Fibroblast of lung (primary cell): ENCODE results near the gene ZNF273.

Source experiments
- CTCF ChIP-seq, 2 donors: IDR thresholded peaks in 1 of 2; conservative IDR thresholded peaks in 1 of 2; 1 replicate in 1 of 2; 2 replicates in 1 of 2; pipeline ENCODE4 v1.5.1; 2011 to 2012; ENCODE audit warnings: low read length in 2 of 2, control low read depth in 1 of 2, inconsistent platforms in 1 of 2, low read depth in 1 of 2, mild to moderate bottlenecking in 1 of 2
- EZH2 ChIP-seq: IDR thresholded peaks from 2 replicates; pipeline ENCODE4 v1.5.1; 2012; ENCODE audit warnings: low read length, control low read depth, mild to moderate bottlenecking; ENCODE audit errors: missing control alignments

GRCh38 chr7:64880322-64881297 lies 22.5 kb upstream of the ZNF273 start:
- TF ChIP-seq CTCF (conservative IDR thresholded peaks at IDR 0.05 in 1 of 2, IDR thresholded peaks at IDR 0.05 in 1 of 2; ENCODE audit: low read depth in 1 of 2, low read length in 2 of 2) (no peak), EZH2 (no peak)
